NAMALWA (cell line): ENCODE data around the gene CYB5B.

ENCODE experiments used
- DNase-seq: peaks from one replicate; pipeline ENCODE4 v3.0.0-alpha.2; 2015; ENCODE audit warnings: low spot score

Gene CYB5B

GRCh38 chr16:69448470-69449193, 24.2 kb downstream of the CYB5B start:
- no peak for DNase-seq

DNA sequence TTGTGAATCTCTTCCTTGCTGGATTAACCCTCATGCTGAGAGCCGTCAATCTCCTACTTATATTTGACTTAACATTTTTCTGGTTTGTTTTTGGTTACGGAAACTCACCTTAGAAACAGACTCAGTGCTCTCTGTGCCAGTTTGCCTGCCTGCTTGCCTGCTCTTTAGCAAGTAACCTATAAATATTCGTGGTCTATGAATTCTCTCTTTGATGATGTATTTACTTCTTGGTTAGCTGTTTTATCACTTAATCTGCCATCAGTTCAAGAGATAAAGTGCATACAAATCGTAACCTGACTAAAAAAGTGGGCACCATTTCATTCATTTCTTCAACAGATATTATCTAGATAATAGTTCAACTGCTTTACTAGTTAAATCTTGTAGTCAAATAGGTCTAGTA, 26.7 kb downstream of the CYB5B start:
- DNase-seq = no peak

GRCh38 chr16:69453936-69454335, 29.5 kb downstream of the CYB5B start:
- no peak for DNase-seq

- DNase-seq = no peak
Measured at GRCh38 chr16:69463876-69464275, 39.5 kb downstream of the CYB5B start.

DNA sequence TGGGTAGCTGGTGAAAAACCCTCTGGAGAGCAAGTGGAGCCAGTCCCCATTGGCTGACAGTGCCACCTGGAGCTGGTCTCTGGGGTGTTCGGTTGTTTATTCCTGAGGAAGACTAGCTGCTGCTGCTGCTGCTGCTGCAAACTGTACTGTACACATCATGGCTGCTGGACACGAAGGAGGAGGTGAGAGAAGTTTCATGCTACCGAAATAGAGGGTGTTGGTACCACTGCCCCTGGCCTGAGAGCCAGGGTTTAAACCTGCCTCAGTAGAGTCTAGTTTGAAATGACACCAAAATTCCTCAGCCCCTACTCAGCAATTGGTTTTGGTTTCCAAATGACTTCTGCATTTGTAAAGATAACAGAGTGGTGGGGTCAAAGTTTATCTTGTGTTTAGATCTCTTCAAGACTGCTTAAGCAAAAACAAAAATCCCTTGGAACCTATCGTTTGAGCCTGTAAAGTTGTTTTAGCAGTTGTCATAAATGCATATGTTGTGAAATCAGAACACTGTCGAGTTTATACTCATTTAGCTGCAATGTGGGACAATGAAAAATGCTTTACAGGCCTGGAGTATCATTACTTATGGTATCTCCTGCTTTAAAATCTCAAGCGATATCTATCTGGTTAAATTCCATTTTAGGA, 40.8 kb downstream of the CYB5B start:
- no peak for DNase-seq

GRCh38 chr16:69465881-69466280, 41.5 kb downstream of the CYB5B start:
- DNase-seq = no peak

DNA sequence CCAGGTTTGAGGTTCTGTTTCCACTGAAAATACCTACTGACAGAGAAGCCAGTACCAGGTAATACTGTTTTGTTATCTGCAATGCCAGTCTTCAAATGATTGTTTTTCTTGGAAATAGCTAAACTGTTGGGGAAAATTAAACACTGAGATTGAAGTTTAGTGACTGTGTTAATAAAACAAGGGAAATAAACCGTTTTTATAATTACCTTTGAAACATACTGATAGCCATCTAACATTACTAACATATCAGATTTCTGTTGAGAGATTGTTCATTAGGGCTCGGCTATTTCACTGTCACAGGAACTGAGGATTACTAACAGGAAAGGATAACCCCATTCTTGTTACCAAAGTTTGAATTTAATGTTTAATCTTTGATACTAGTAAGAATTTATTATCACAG, 42.1 kb downstream of the CYB5B start:
- no peak for DNase-seq

GRCh38 chr16:69467080-69467479, 42.7 kb downstream of the CYB5B start:
- DNase-seq = no peak

DNA sequence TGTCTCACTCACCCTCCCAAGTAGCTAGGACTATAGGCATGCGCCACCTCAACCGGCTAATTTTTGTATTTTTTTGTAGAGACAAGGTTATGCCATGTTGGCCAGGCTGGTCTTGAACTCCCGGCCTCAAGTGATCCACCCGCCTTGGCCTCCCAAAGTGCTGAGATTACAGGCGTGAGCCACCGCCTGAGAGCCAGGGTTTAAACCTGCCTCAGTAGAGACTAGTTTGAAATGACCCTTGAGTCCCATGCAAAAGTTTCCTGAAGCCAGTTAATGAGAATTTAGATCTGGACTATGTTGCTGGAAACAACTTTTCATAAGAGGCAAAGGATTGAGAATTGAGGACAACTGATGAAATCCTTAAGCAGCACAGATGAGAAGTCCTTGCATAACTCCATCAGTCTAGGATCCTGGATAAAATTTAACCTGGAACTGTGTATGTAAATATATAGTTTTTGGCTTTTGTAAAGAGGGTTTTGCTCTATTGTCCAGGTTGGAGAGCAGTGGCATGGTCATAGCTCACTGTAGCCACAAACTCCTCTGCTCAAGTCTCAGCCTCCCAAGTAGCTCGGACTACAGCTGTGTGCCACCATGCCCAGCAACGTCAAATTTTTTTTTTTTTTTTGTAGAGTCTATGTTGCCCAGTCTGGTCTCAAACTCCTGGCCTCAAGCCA, 43.2 kb downstream of the CYB5B start:
- DNase-seq = no peak

GRCh38 chr16:69469807-69470561, 45.6 kb downstream of the CYB5B start:
- no peak for DNase-seq

DNA sequence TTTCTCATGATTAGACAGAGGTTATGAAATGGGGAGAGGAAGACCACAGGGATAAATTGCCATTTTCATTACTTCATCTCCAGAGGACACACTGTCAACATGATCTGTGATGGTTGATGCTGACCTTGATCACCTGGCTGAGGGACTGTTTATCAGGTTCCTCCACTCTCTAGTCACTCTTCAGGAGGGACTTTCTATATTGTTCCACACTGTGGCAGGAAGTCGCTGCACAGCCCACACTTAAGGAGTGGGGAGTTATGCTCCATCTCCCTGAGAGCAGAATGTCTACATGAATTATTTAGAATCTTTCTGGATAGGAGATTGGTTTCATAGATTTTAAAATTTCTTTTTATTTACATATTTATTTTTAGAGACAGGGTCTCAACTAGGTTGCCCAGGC, 46.7 kb downstream of the CYB5B start:
- DNase-seq = no peak

DNA sequence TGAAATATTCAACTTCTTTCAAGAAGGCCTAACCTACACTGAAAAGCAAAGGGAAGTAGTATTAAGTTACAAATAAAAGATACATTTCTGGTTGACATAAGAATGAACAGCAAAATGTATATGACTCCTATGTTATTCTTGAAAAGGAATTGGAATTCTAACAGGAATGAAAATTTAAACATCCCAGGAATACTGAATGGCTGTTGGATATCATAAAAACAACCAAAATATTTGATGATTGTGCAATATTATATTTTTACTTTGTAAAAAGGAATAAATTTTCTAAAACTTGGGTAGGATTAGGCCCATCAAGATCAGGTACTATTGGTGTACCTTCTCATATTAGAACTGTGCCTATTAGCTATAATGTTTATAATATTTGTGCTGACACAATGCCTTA, 50.0 kb downstream of the CYB5B start:
- no peak for DNase-seq

DNA sequence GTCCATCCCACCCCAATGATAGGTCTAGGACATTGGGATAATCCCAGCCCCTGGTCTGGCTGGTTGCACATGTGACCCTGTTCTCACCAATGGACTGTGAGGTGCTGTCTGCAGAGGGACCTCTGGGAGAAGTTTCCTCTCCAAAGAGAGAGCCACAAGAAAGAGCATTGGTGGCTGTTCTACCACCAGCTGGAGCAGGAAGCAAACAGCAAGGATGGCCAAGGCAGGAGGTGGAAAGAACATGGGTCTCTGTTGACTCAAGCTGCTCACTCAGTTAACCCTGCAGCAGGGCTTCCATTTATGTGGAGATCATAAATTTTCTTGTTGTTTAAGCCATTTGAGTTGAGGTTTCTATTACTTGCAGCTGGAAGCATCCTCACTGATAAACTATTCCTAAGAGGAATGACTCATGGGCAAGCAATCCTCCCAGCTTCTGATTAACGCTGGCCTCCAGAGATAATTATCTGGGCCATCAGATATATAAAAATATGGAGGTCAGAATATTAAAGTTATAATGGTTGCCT, 52.6 kb downstream of the CYB5B start:
- DNase-seq = no peak

- no peak for DNase-seq
Measured at GRCh38 chr16:69477546-69477945, 53.1 kb downstream of the CYB5B start.

DNA sequence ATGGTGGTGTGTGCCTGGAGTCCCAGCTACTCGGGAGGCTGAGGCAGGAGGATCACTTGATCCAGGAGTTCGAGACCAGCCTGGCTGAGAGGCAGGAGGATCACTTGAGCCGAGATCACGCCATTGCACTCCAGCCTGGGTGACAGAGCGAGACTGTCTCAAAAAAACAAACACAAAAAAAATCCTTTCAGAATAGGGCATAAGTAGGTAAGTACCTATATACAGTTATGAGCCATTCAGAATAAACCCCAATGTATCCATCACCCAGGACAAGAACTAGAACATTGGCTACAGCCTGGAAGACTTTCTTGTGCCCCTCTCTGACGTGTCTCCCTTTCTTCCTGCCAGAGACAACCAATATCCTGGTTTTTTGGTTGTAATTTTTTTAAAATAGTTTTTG, 54.3 kb downstream of the CYB5B start:
- DNase-seq = no peak

DNA sequence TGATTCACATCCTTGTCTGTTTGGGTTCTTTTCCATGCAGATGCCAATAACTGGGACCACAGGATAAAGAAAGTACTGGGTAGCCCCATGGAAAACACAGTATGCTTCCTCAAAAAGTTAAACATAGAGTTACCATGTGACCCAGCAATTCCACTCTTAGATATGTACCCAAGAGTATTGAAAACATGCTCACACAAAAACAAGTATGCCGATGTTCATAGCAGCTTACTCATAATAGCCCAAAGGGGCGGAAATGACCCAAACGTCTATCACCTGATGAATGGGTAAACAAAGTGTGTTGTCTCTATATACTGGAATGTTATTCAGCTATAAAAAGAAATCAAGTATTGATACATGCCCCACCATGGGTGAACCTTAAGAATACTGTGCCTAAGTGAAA, 55.4 kb downstream of the CYB5B start:
- no peak for DNase-seq

- no peak for DNase-seq
Measured at GRCh38 chr16:69481901-69482341, 57.5 kb downstream of the CYB5B start.

DNA sequence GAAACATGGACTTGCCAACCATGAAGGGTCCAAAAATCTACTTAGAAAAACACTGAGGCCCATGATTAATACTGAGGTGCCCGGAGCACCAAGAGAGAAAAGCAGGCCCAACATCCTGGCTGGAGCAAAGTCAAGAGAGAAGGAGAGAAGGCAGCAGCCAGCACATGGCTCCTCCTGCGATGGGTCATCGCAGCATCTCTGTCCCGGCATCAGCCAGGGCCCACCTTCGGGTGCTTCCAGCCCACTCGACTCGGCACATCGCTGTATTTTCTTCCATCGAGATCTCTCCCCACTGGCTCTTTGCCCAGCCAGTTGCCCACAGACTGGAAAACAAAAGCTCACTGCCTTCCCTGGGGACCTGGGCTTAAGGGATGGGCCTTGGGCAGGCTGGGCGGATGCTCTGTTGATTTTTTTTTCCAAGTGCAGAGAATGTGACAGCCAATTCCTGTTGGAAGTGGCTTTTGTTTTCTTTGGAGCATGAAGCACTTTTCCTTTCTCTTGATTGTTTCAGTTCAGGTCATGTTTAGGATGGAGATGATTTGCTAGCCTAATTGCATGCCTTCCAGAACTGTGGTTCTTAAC, 58.1 kb downstream of the CYB5B start:
- DNase-seq = no peak

DNA sequence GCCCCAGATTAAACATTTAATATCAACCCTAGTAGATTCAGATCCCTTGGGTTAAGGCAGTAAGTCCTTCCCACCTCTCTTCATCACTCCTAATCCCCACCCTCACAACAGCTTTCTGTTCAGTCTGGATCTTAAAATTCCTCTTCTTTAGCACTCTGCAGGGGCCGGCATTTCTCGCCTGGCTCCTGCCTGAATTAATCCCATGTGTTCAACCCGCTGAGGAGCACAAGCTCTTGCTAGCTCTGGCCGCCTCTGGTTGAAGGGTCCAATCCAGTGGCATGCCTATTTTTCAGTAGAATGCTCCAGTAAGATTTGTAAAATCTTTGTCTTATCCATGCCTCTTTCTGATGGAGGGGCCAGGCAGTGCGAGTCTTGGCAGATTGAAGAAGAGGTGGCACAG, 59.2 kb downstream of the CYB5B start:
- no peak for DNase-seq

DNA sequence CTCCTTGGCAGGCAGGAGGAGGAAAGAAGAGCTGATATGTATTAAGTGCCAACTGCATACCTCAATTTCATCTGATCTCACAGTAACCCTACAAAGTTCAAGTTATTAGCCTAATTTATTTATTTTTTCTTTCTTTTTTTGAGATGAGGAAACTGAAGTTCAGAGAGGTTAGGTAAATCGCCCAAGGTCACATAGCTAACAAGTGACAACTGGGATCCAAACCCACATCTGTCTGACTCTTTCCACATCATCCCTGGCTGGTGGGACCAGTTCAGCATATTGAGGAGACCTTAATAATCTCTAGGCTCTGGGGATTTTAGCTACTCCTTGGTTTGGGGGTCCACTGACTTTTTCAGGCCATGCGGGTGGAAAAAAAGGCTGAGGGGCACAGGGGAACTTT, 60.9 kb downstream of the CYB5B start:
- no peak for DNase-seq

DNA sequence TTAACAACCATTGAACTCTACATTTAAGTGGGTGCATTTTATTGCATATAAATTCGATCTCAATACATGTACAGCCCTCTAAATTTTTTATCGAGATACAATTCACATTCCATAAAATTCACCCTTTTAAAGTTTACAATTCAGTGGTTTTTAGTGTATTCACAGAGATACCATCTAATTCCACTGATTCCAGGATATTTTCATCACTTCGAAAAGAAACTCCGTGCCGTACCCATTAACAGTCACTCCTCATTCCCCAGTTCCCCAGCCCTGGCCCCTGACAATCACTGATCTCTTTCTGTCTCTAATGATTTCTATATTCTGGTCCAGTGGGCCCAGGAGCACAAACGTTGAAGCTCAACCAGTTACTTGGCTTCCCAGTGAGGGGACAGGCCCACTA, 61.4 kb downstream of the CYB5B start:
- no peak for DNase-seq

DNA sequence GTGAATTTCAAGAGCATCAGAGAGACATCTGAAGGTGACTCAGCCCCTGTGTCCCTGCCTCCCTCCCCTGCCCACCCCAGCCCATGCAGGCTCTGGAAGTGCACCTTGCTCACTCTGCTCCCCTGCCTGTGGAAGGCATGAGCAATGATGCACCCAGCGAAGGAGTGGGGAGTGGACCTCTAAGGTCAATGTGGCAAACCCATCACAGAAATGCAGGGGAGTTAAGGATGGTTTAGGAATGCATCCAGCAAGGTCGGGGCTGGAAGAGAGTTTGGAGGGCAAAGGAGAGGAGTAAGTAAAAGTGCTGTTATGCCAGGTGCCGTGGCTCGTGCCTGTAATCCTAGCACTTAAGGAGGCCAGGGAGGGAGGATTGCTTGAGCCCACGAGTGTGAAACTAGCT, 61.9 kb downstream of the CYB5B start:
- DNase-seq = no peak
